Fibroblast of the aortic adventitia (primary cell): ENCODE data around the gene FLT4. TPM values are rescaled to one million over a fixed set of nuclear protein-coding genes. Genes with fewer than 3 reads are reported as not detected.
"Not testable (repeated sequence)": the region's sequence is repeated elsewhere in the genome, so short reads cannot be mapped to it uniquely, and the experiment has no call there.

ENCODE experiments used
- DNase-seq: peaks from one replicate; pipeline ENCODE4 v3.0.0-alpha.2; 2010; ENCODE audit warnings: low read depth
- H3K4me3 ChIP-seq: 2 replicates; pipeline ENCODE4 v1.5.1; 2011; ENCODE audit warnings: low read depth, mild to moderate bottlenecking, control low read depth, low read length, moderate library complexity
- total RNA-seq: library from RNA; depleted of rRNA; stranded (reverse); fragments of >200 nt; gene quantifications from 2 replicates; pipeline ENCODE4 v1.2.3, GENCODE V29; 2012; ENCODE audit warnings: low replicate concordance
- TF ChIP-seq, protein P1 (sequence below): IDR thresholded peaks from 2 replicates; pipeline ENCODE4 v1.5.1; 2011; ENCODE audit warnings: mild to moderate bottlenecking, low read length, control low read depth, inconsistent platforms; ENCODE audit not compliant: insufficient read depth

The FLT4 gene
- total RNA-seq, 1 donor: 0.09 TPM

DNA sequence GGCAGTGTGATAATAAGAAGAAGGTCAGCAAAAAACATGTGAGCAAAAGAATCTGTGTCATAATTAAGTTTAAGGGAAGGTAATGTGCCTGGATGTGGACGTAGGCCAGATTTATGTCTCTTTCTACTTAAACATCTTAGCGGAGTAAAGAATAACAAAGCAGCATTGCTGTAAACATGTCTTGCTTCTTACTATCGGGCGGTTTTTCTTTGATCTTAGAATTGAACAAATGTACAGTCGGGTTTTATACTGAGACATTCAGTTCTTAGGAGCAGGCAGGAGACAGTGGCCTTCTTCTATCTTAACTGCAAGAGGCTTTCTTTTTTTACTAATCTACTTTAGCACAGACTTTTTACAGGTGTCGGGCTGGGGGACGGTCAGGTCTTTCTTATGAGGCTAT, 40.4 kb upstream of the FLT4 start:
- TF ChIP-seq, protein P1, sequence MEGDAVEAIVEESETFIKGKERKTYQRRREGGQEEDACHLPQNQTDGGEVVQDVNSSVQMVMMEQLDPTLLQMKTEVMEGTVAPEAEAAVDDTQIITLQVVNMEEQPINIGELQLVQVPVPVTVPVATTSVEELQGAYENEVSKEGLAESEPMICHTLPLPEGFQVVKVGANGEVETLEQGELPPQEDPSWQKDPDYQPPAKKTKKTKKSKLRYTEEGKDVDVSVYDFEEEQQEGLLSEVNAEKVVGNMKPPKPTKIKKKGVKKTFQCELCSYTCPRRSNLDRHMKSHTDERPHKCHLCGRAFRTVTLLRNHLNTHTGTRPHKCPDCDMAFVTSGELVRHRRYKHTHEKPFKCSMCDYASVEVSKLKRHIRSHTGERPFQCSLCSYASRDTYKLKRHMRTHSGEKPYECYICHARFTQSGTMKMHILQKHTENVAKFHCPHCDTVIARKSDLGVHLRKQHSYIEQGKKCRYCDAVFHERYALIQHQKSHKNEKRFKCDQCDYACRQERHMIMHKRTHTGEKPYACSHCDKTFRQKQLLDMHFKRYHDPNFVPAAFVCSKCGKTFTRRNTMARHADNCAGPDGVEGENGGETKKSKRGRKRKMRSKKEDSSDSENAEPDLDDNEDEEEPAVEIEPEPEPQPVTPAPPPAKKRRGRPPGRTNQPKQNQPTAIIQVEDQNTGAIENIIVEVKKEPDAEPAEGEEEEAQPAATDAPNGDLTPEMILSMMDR: no peak
- DNase-seq: no peak
- no peak overlapping the region for H3K4me3 ChIP-seq

DNA sequence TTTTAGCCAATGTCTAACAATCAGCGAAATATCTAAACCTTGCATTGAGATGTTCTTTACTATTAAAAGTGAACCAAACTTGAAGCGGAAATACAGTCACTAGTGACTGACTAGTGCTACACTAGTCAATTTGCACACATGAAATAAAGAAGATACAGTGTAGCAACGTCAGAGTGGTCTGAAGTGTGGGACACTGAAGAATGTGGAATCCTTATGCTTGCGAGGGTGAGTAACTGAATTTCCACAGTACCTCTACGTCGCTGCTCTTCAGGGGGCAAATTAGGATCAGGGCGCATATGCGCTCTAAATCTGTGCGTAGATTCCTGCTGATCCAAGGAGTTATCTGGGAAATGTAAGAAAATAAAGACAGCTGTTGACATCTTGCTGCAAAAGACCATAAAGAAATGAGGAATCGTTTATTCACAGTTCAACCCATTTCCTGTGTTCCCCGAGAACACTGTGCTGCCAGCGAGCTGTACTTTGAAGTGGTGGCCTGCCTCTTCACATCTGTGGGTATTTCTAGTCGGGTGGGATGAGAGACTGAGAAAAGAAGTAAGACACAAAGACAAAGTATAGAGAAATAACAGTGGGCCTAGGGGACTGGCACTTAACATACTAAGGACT, 39.8 kb upstream of the FLT4 start:
- DNase-seq: no peak
- TF ChIP-seq, protein P1: no peak
- H3K4me3 ChIP-seq: no peak overlapping the region

DNA sequence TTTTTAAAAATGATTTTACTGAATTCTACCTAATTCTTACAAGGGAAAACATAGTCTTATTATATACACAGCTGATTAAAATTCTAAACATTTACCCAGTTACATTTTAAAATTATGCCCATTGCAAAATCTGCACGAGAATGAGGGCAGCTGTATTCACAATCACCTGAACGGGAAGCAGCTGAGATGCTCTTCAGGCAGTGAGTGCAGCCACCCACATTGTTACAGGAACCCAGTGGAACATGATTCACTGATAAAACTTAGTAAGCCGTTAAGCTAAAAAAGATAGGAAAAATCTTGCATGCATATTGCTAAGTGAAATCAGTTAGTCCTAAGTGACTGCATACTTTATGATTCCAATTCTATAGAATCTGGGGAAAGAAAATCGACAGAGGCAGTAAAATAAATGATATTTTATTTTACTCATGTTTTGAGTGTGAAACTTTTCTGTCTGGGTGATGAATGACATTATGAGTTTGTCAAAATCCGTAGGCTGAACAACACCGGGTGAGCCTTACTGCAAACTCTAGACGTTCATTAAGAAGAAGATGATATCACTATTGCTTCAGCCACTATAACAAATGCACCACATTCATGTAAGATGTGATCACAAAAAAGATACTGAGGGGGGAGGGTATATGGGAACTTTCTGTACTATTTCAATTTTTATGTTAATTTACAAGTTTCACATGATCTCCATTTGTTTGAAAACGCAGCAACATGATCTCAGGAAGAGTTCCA, 39.1 kb upstream of the FLT4 start:
- no peak overlapping the region for H3K4me3 ChIP-seq
- DNase-seq: no peak
- TF ChIP-seq, protein P1: no peak

DNA sequence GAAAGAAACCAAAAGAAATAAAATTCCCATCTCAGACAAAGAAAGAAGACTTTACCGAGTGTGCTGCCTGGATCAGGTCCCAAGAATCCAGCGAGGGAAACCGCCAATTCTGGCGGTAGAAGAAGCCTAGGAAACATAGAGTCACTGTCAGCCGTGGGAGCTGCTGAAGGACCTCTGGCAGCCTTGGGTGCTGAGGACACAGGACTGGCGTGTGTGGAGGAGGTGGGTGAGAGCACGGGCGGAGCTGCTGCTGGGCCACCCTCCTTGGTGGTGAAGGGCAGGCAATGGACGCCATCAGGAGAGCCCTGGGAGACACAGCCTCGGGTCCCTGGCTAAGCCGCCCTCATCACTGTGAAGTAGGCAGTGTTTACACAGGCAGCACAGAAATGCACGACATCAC, 37.4 kb upstream of the FLT4 start:
- not testable (repeated sequence) for H3K4me3 ChIP-seq, DNase-seq

DNA sequence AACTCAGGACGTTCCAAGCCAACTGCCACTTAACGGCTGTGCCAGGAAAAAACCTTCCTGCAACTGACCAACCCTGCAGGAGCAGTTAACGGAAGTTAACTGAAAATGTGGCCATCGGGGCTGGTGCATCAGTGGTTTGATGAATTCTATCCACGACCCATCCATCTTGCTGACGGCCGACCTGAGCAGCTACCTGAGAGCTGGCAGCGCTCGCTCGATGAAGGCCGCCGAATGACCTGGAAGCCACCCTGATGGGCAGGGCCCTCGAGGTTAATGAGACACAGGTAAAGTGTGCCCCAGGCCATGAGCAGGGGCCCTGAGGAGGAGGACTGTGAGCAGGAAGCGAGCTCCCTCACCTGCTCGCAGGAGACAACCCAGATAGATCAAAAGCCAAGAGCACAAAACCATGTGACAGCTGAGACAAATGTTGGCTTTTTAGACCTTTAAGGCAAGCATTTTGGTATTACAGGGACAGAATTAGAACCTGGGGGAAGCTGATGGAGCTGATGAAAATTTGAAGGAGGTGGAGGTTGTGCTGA, 35.3 kb upstream of the FLT4 start:
- H3K4me3 ChIP-seq: no peak overlapping the region
- TF ChIP-seq, protein P1: no peak
- no peak for DNase-seq

DNA sequence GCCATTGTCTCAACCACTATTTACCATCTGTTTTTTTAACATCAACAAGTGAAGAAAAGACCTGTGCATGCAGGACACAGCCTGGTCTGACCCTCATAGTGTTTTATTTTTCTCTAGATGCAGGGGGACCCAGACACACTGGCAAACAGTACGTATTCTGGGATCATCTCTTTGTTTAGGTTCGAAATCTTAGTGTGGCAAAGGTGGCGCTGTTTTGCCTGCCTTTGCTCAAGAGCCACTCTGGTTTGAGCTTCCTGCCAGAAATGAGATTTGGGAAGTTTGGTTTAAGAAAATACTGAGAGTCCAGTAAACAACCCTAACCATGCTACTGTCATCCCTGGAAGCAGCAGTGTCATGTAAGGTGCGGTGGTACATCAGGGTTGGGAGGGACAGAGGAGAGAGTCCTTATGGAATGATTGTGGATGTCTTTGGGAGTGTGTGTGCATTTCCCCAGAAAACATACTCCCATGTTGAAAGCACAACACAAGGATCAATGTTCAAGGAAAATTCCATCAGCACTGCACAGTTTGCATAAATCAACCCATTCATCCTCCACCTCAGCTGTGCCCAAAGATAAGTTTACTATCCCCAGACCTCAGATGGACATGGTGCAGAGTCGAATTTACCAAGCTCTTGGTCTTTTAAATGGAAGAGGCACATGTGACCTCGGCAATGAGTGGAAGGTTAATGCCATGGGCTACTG, 34.0 kb upstream of the FLT4 start:
- TF ChIP-seq, protein P1: no peak
- DNase-seq: no peak
- no peak overlapping the region for H3K4me3 ChIP-seq

DNA sequence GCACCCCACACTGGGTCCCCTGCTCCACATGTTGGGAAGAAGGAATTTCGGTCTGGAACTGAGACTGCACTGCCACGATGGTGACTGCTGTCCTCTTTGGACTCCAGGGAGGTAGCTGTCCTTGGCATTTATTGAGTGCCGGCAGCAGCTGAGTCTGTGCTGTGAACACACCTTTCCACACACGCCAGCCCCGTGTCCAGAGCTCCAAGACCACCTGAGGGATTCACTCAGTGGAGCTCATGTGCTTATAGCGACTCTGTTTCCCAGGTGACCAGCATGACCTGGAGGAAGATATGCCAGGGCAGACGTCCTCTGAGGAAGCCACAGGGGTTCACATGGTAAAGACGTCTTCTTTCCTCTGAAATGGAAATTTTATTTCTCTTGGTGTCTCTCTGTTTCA, 33.2 kb upstream of the FLT4 start:
- no peak for DNase-seq
- no peak overlapping the region for H3K4me3 ChIP-seq
- TF ChIP-seq, protein P1: no peak

DNA sequence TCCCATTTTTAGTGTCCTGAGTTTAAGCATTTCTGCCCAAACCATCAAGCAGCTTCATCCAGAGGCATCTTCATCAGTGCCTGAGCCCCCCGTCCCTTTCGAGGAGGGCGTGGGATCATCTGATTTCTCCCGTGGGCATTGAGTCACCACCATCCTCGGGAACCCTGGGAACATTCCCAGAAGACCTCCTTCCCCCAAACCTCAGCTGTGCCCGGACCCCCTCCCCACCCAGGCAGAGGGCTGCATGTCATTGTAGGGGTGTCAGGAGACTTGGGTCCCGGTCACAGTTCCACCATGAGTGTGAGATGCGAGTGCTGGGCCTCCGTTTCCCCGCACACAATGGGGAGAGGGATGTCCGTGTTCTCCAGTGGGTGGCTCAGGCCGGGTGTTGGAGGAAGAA, 32.6 kb upstream of the FLT4 start:
- not testable (repeated sequence) for H3K4me3 ChIP-seq, DNase-seq

DNA sequence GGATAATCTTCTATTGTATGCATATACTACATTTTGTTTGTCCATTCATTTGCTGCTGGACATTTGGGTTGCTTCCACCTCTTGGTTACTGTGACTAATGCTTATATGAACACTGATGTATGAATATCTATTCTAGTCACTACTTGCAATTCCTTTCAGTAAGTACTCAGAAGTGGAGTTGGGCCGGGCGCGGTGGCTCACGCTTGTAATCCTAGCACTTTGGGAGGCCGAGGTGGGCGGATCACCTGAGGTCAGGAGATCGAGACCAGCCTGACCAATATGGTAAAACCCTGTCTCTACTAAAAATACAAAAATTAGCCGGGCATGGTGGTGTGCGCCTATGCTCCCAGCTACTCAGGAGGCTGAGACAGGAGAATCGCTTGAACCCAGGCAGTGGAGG, 28.9 kb upstream of the FLT4 start:
- DNase-seq, H3K4me3 ChIP-seq: not testable (repeated sequence)
